Measurements from ENCODE around the gene RAD51B.

GRCh38 chr14:67933266-67933665, 113.7 kb downstream of the RAD51B start:
- TF ChIP-seq JUN (CRISPR knock-in tag; IDR thresholded peaks at IDR 0.05) = no peak
- no peak for TF ChIP-seq GABPB1 (CRISPR knock-in tag; IDR thresholded peaks at IDR 0.05)
- TF ChIP-seq CTCF (IDR thresholded peaks at IDR 0.05) = no peak
- TF ChIP-seq SP1 (CRISPR knock-in tag; conservative IDR thresholded peaks at IDR 0.05) = no peak
- no peak for TF ChIP-seq USF1 (CRISPR knock-in tag; IDR thresholded peaks at IDR 0.05)
- TF ChIP-seq ZBTB21 (CRISPR knock-in tag; IDR thresholded peaks at IDR 0.05; ENCODE audit: borderline replicate concordance) = no peak
- TF ChIP-seq ZNF232 (CRISPR knock-in tag; IDR thresholded peaks at IDR 0.05) = no peak
- no peak for TF ChIP-seq TCF7 (CRISPR knock-in tag; IDR thresholded peaks at IDR 0.05; ENCODE audit: low read depth)
- no peak for TF ChIP-seq USF2 (CRISPR knock-in tag; IDR thresholded peaks at IDR 0.05)
